Prostate gland (tissue), 2 donors: ENCODE data around the gene PLEKHA7.

Experiments
- CTCF ChIP-seq, 4 experiments: fragments of 200-600 bp in 2 of 4; fragments of 450-650 bp in 2 of 4; sonication (generic) in 2 of 4; IDR thresholded peaks; 1 replicate in 3 of 4; 2 replicates in 1 of 4; pipeline ENCODE4 v1.5.1; 2016 to 2019; ENCODE audit warnings: antibody characterized with exemption in 4 of 4, mild to moderate bottlenecking in 2 of 4, moderate library complexity in 2 of 4
- POLR2A ChIP-seq: fragments of 450-650 bp; IDR thresholded peaks from one replicate; pipeline ENCODE4 v1.6.1; 2016; ENCODE audit warnings: antibody characterized with exemption, mild to moderate bottlenecking
- POLR2AphosphoS5 ChIP-seq: sonication (generic); formaldehyde crosslinking; IDR thresholded peaks from one replicate; pipeline ENCODE4 v1.6.1; 2017; ENCODE audit warnings: antibody characterized with exemption

- no peak for TF ChIP-seq POLR2A
- peak; percentile 61 to 85 (median 73) for TF ChIP-seq CTCF (IDR thresholded peaks at IDR 0.05)
- TF ChIP-seq POLR2AphosphoS5 = peak; percentile 18
These were observed 228.6 kb downstream of the PLEKHA7 start for GRCh38 chr11:16785520-16786128.
